WERI-Rb-1 (cell line): ENCODE data around the gene WARS2.

ENCODE experiments used
- DNase-seq: peaks from one replicate; pipeline ENCODE4 v3.0.0-alpha.2; 2020
- H3K27ac ChIP-seq: fragments of 250-450 bp; sonication (Bioruptor Pico); 2 replicates; pipeline ENCODE4 v1.5.1; 2020; ENCODE audit warnings: mild to moderate bottlenecking, moderate library complexity
- H3K27me3 ChIP-seq: fragments of 250-450 bp; sonication (Bioruptor Pico); 2 replicates; pipeline ENCODE4 v1.5.1; 2021; ENCODE audit warnings: mild to moderate bottlenecking, low read depth, moderate library complexity; ENCODE audit not compliant: insufficient read depth, severe bottlenecking
- H3K36me3 ChIP-seq: fragments of 250-450 bp; sonication (Bioruptor Pico); 2 replicates; pipeline ENCODE4 v1.5.1; 2020; ENCODE audit warnings: mild to moderate bottlenecking, moderate library complexity
- H3K4me3 ChIP-seq: 2 replicates; pipeline ENCODE4 v1.5.1; 2011; ENCODE audit warnings: low read depth, mild to moderate bottlenecking, control low read depth, low read length
- H3K9me3 ChIP-seq: fragments of 250-450 bp; sonication (Bioruptor Pico); 2 replicates; pipeline ENCODE4 v1.5.1; 2021; ENCODE audit warnings: mild to moderate bottlenecking, moderate library complexity; ENCODE audit not compliant: severe bottlenecking
- TF ChIP-seq, protein P1 (sequence below): IDR thresholded peaks from 2 replicates; pipeline ENCODE4 v1.5.1; 2011; ENCODE audit warnings: low read depth, mild to moderate bottlenecking, control low read depth, inconsistent platforms, low read length

The WARS2 gene

GRCh38 chr1:119093721-119094120 is 46.7 kb downstream of the WARS2 start:
- DNase-seq, result no peak
- Histone ChIP-seq H3K36me3 (no peaks in the 10 kb centered on the region), H3K27ac (no peak overlapping the region), H3K9me3 (no peaks in the 10 kb centered on the region), H3K27me3 (no peaks in the 10 kb centered on the region), H3K4me3 (no peak overlapping the region)
- TF ChIP-seq, protein P1, sequence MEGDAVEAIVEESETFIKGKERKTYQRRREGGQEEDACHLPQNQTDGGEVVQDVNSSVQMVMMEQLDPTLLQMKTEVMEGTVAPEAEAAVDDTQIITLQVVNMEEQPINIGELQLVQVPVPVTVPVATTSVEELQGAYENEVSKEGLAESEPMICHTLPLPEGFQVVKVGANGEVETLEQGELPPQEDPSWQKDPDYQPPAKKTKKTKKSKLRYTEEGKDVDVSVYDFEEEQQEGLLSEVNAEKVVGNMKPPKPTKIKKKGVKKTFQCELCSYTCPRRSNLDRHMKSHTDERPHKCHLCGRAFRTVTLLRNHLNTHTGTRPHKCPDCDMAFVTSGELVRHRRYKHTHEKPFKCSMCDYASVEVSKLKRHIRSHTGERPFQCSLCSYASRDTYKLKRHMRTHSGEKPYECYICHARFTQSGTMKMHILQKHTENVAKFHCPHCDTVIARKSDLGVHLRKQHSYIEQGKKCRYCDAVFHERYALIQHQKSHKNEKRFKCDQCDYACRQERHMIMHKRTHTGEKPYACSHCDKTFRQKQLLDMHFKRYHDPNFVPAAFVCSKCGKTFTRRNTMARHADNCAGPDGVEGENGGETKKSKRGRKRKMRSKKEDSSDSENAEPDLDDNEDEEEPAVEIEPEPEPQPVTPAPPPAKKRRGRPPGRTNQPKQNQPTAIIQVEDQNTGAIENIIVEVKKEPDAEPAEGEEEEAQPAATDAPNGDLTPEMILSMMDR, result no peak

DNA sequence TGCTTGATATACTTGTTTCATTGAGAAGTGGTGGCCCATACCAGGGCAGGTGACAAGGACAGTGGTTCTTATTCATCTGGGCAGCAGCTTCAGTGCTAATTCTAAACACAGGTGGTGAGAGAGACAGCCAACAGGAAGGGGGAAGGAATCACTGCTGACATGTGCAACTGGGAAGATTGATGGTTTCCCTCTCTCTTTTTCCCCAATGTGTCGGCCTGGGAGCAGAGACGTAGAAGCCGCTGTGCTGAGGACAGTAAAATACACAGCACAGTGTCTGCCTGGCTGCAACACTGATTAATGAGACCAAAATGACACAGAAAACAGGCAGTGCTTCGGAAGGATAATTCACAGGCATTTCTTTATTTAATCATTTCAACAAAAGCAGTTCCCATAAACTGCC is 48.8 kb downstream of the WARS2 start:
- H3K4me3 ChIP-seq, result no peak overlapping the region
- DNase-seq, result no peak
- TF ChIP-seq, protein P1, result no peak

DNA sequence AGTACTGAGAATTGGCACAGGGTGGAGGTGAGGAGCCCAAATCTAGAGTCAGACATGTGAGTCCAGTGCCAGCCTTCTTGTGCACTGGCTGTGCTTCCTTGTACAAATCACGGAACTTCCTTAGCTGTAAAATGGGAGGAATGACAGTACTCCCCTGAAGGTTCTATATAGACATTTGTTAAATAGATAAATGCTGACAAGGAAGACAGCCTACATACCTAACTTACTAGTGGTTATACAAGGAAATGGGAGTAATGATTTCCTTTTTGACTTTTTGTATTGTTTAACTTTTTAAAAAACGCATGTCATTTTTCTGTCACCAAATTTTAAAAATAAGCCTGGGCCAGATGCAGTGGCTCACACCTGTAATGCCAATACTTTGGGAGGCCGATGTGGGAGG is 50.2 kb downstream of the WARS2 start:
- no peak for DNase-seq
- no peaks in the 10 kb centered on the region for H3K9me3 ChIP-seq
- no peak overlapping the region for H3K4me3 ChIP-seq
- H3K27me3 ChIP-seq, result no peaks in the 10 kb centered on the region
- H3K36me3 ChIP-seq, result no peaks in the 10 kb centered on the region
- H3K27ac ChIP-seq, result no peak overlapping the region
- TF ChIP-seq, protein P1, result no peak

More for the DNA sequence above, 48.8 kb downstream of the WARS2 start:
- Histone ChIP-seq H3K36me3 (no peaks in the 10 kb centered on the region), H3K27ac (no peak overlapping the region), H3K27me3 (no peaks in the 10 kb centered on the region), H3K9me3 (no peaks in the 10 kb centered on the region)

DNA sequence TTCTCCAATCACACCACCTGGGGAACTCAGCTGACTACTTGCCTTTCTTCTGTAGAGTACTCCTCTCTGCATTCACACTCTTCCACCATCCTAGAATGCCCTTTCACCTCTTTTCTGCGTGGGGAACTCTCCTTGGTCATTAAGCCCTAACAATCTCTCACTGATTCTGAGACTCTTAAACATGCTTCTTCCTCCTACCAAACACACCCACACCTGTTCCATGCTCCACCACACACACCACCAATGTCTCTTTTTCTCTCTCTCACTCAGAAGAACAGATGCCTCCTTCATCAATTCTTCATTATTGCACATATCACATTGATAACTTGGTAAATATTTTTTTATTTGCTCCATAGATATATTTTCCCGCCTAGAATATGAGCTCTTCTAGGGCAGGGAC is 53.6 kb downstream of the WARS2 start:
- no peak overlapping the region for H3K4me3 ChIP-seq
- TF ChIP-seq, protein P1, result no peak
- no peak for DNase-seq
- no peak overlapping the region for H3K27ac ChIP-seq
- no peaks in the 10 kb centered on the region for H3K9me3 ChIP-seq
- no peaks in the 10 kb centered on the region for H3K36me3 ChIP-seq
- H3K27me3 ChIP-seq, result no peaks in the 10 kb centered on the region

DNA sequence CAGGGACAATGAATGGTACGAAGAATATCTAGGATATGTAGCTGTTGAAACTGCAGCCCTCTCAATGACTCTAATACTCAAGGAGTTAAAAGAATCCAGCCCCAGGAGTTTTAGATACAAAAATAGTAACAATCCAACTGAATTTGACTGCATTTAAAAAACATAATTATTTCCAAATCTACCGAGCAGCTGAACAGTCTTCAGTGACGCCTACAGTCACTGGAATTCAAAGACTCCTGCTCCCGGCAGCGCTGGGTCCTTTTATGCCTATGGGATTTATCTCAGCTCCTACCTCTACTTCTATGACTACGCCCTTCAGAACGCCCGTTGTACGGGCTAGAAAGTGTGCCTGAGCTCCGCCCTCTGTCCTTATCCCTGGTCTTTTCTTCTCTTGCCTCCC is 55.7 kb downstream of the WARS2 start:
- no peaks in the 10 kb centered on the region for H3K27me3 ChIP-seq
- no peaks in the 10 kb centered on the region for H3K36me3 ChIP-seq
- no peak overlapping the region for H3K4me3 ChIP-seq
- H3K9me3 ChIP-seq, result no peaks in the 10 kb centered on the region
- no peak overlapping the region for H3K27ac ChIP-seq
- DNase-seq, result no peak
- TF ChIP-seq, protein P1, result no peak

GRCh38 chr1:119083980-119084379 is 56.5 kb downstream of the WARS2 start:
- Histone ChIP-seq H3K9me3 (no peaks in the 10 kb centered on the region), H3K27ac (no peak overlapping the region), H3K27me3 (no peaks in the 10 kb centered on the region), H3K36me3 (no peaks in the 10 kb centered on the region), H3K4me3 (no peak overlapping the region)
- TF ChIP-seq, protein P1, result no peak
- no peak for DNase-seq
